ENCODE results near the gene MLPH. TPM values are rescaled to one million over a fixed set of nuclear protein-coding genes. Genes with fewer than 3 reads are reported as not detected.

MLPH gene
- total and polyA plus RNA-seq, 2 of the 13 experiments (the other 11 are each of a cell fraction or from before 2014, with no cell fraction given): 0.12 TPM; not detected in 1

GRCh38 chr2:237581751-237582746 is 95.0 kb downstream of the MLPH start (continued):
- TF ChIP-seq, protein P1, sequence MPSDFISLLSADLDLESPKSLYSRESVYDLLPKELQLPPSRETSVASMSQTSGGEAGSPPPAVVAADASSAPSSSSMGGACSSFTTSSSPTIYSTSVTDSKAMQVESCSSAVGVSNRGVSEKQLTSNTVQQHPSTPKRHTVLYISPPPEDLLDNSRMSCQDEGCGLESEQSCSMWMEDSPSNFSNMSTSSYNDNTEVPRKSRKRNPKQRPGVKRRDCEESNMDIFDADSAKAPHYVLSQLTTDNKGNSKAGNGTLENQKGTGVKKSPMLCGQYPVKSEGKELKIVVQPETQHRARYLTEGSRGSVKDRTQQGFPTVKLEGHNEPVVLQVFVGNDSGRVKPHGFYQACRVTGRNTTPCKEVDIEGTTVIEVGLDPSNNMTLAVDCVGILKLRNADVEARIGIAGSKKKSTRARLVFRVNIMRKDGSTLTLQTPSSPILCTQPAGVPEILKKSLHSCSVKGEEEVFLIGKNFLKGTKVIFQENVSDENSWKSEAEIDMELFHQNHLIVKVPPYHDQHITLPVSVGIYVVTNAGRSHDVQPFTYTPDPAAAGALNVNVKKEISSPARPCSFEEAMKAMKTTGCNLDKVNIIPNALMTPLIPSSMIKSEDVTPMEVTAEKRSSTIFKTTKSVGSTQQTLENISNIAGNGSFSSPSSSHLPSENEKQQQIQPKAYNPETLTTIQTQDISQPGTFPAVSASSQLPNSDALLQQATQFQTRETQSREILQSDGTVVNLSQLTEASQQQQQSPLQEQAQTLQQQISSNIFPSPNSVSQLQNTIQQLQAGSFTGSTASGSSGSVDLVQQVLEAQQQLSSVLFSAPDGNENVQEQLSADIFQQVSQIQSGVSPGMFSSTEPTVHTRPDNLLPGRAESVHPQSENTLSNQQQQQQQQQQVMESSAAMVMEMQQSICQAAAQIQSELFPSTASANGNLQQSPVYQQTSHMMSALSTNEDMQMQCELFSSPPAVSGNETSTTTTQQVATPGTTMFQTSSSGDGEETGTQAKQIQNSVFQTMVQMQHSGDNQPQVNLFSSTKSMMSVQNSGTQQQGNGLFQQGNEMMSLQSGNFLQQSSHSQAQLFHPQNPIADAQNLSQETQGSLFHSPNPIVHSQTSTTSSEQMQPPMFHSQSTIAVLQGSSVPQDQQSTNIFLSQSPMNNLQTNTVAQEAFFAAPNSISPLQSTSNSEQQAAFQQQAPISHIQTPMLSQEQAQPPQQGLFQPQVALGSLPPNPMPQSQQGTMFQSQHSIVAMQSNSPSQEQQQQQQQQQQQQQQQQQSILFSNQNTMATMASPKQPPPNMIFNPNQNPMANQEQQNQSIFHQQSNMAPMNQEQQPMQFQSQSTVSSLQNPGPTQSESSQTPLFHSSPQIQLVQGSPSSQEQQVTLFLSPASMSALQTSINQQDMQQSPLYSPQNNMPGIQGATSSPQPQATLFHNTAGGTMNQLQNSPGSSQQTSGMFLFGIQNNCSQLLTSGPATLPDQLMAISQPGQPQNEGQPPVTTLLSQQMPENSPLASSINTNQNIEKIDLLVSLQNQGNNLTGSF (CRISPR knock-in tag; IDR thresholded peaks at IDR 0.05): 0 out of 2 replicates have a peak, but pooled peaks have one; percentile 48
- TF ChIP-seq, protein P2, sequence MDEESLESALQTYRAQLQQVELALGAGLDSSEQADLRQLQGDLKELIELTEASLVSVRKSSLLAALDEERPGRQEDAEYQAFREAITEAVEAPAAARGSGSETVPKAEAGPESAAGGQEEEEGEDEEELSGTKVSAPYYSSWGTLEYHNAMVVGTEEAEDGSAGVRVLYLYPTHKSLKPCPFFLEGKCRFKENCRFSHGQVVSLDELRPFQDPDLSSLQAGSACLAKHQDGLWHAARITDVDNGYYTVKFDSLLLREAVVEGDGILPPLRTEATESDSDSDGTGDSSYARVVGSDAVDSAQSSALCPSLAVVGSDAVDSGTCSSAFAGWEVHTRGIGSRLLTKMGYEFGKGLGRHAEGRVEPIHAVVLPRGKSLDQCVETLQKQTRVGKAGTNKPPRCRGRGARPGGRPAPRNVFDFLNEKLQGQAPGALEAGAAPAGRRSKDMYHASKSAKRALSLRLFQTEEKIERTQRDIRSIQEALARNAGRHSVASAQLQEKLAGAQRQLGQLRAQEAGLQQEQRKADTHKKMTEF (CRISPR knock-in tag; IDR thresholded peaks at IDR 0.05): 0 out of 2 replicates have a peak, but pooled peaks have one; percentile 27
- no peak for TF ChIP-seq THAP8 (CRISPR knock-in tag; IDR thresholded peaks at IDR 0.05; ENCODE audit: borderline replicate concordance)
- no peak for TF ChIP-seq U2AF2 (IDR thresholded peaks at IDR 0.05; ENCODE audit: low read depth, low read length)
- TF ChIP-seq ZSCAN31 (CRISPR knock-in tag; IDR thresholded peaks at IDR 0.05; ENCODE audit: low read depth): peak; percentile 50; the same call in 1 of the 2 replicates
- TF ChIP-seq ZNF235 (CRISPR knock-in tag; IDR thresholded peaks at IDR 0.05; ENCODE audit: borderline replicate concordance): no peak
- TF ChIP-seq ZFP41 (CRISPR knock-in tag; IDR thresholded peaks at IDR 0.05; ENCODE audit: borderline replicate concordance): no peak
- TF ChIP-seq, protein P3, sequence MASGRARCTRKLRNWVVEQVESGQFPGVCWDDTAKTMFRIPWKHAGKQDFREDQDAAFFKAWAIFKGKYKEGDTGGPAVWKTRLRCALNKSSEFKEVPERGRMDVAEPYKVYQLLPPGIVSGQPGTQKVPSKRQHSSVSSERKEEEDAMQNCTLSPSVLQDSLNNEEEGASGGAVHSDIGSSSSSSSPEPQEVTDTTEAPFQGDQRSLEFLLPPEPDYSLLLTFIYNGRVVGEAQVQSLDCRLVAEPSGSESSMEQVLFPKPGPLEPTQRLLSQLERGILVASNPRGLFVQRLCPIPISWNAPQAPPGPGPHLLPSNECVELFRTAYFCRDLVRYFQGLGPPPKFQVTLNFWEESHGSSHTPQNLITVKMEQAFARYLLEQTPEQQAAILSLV (CRISPR knock-in tag; IDR thresholded peaks at IDR 0.05; ENCODE audit: borderline replicate concordance): no peak
- TF ChIP-seq ZNF652 (CRISPR knock-in tag; IDR thresholded peaks at IDR 0.05; ENCODE audit: borderline replicate concordance, low read depth): no peak
- no peak for TF ChIP-seq ZNF337 (CRISPR knock-in tag; IDR thresholded peaks at IDR 0.05; ENCODE audit: borderline replicate concordance, low read depth)
- TF ChIP-seq, protein P4, sequence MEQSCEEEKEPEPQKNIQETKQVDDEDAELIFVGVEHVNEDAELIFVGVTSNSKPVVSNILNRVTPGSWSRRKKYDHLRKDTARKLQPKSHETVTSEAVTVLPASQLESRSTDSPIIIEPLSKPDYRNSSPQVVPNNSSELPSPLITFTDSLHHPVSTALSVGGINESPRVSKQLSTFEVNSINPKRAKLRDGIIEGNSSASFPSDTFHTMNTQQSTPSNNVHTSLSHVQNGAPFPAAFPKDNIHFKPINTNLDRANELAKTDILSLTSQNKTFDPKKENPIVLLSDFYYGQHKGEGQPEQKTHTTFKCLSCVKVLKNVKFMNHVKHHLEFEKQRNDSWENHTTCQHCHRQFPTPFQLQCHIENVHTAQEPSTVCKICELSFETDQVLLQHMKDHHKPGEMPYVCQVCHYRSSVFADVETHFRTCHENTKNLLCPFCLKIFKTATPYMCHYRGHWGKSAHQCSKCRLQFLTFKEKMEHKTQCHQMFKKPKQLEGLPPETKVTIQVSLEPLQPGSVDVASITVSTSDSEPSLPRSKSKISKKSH (CRISPR knock-in tag; IDR thresholded peaks at IDR 0.05; ENCODE audit: borderline replicate concordance): no peak
- no peak for TF ChIP-seq REL (CRISPR knock-in tag; conservative IDR thresholded peaks at IDR 0.05)
- no peak for TF ChIP-seq ZNF775 (CRISPR knock-in tag; IDR thresholded peaks at IDR 0.05; ENCODE audit: borderline replicate concordance)
- TF ChIP-seq SP140L (CRISPR knock-in tag; IDR thresholded peaks at IDR 0.05; ENCODE audit: borderline replicate concordance): no peak
- TF ChIP-seq ZFP36L1 (CRISPR knock-in tag; IDR thresholded peaks at IDR 0.05): no peak
